NT2/D1 (cell line): Measurements from ENCODE around the gene RPAIN.
A peak's percentile ranks its signal among the peaks of the same experiment; 100 is the strongest.

Experiments
- DNase-seq: peaks from one replicate; pipeline ENCODE4 v3.0.0-alpha.2; 2011; ENCODE audit warnings: low read depth, low spot score
- H3K27me3 ChIP-seq: 2 replicates; pipeline ENCODE4 v1.6.0; 2011; ENCODE audit warnings: mild to moderate bottlenecking; ENCODE audit not compliant: insufficient read length, insufficient read depth
- H3K36me3 ChIP-seq: 2 replicates; pipeline ENCODE4 v1.6.1; 2011; ENCODE audit warnings: mild to moderate bottlenecking, low read length, mixed read lengths; ENCODE audit not compliant: insufficient read depth, insufficient read length
- H3K4me1 ChIP-seq: 2 replicates; pipeline ENCODE4 v1.5.1; 2011; ENCODE audit not compliant: insufficient read depth, insufficient read length
- H3K4me3 ChIP-seq: 2 replicates; pipeline ENCODE4 v1.5.1; 2011; ENCODE audit warnings: low read depth; ENCODE audit not compliant: insufficient read length
- H3K9ac ChIP-seq: 2 replicates; pipeline ENCODE4 v1.6.0; 2011; ENCODE audit warnings: low read depth; ENCODE audit not compliant: insufficient read length
- H3K9me3 ChIP-seq: 2 replicates; pipeline ENCODE4 v1.5.1; 2011; ENCODE audit warnings: mild to moderate bottlenecking, low read length; ENCODE audit not compliant: insufficient read depth
- SUZ12 ChIP-seq: IDR thresholded peaks from 2 replicates; pipeline ENCODE4 v1.6.1; 2011; ENCODE audit not compliant: insufficient read length, insufficient read depth; ENCODE audit errors: extremely low read depth
- YY1 ChIP-seq: IDR thresholded peaks from 2 replicates; pipeline ENCODE4 v1.6.1; 2011; ENCODE audit not compliant: insufficient read length, insufficient read depth
- ZNF274 ChIP-seq: IDR thresholded peaks from 2 replicates; pipeline ENCODE4 v1.6.1; 2011; ENCODE audit warnings: mild to moderate bottlenecking, low read depth, low read length

The RPAIN gene

GRCh38 chr17:5439446-5439764, 19.4 kb downstream of the RPAIN start:
- H3K9ac ChIP-seq: no peak overlapping the region
- TF ChIP-seq SUZ12 (no peak), YY1 (no peak), ZNF274 (no peak)

GRCh38 chr17:5443728-5444127, 23.7 kb downstream of the RPAIN start:
- Histone ChIP-seq H3K9me3 (no peaks in the 10 kb centered on the region), H3K4me3 (no peak overlapping the region), H3K9ac (no peak overlapping the region), H3K36me3 (peaks cover 65% of the 10 kb centered on the region), H3K4me1 (no peaks in the 10 kb centered on the region), H3K27me3 (no peaks in the 10 kb centered on the region)
- no peak for DNase-seq
- TF ChIP-seq ZNF274 (no peak), SUZ12 (no peak), YY1 (no peak)

More at GRCh38 chr17:5439446-5439764, 19.4 kb downstream of the RPAIN start:
- no peaks in the 10 kb centered on the region for H3K9me3 ChIP-seq
- H3K36me3 ChIP-seq: peaks cover 62% of the 10 kb centered on the region
- H3K4me3 ChIP-seq: no peak overlapping the region
- no peaks in the 10 kb centered on the region for H3K4me1 ChIP-seq
- DNase-seq: no peak
- no peaks in the 10 kb centered on the region for H3K27me3 ChIP-seq

DNA sequence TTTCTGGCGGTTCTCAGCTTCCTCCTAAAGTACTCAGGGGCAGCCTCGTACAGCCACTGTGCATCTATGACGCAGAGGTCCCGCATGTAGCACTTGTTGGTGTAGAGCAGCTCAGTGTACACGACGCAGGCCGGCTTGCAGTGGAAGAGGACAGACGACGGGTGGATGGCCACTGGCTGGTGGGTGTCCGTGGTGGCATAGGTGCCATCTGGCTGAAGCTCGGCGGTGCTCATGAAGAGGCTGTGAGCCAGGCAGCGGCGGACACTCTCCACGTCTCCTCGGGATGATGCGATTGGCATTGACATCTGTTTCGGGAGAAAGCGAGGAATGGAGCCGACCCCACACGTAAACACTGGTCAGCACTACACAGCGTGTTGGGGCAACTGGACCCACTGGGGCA, 24.2 kb downstream of the RPAIN start:
- TF ChIP-seq SUZ12 (no peak), YY1 (no peak), ZNF274 (no peak)
- H3K27me3 ChIP-seq: no peaks in the 10 kb centered on the region
- no peak for DNase-seq

GRCh38 chr17:5446786-5447185, 26.8 kb downstream of the RPAIN start:
- peaks cover 79% of the 10 kb centered on the region for H3K36me3 ChIP-seq
- DNase-seq: no peak
- no peaks in the 10 kb centered on the region for H3K9me3 ChIP-seq
- H3K27me3 ChIP-seq: no peaks in the 10 kb centered on the region
- no peak overlapping the region for H3K9ac ChIP-seq
- no peaks in the 10 kb centered on the region for H3K4me1 ChIP-seq
- no peak for TF ChIP-seq ZNF274
- no peak for TF ChIP-seq SUZ12
- no peak for TF ChIP-seq YY1
- H3K4me3 ChIP-seq: no peak overlapping the region

More for the DNA sequence above, 24.2 kb downstream of the RPAIN start:
- H3K9ac ChIP-seq: no peak overlapping the region
- H3K36me3 ChIP-seq: peaks cover 70% of the 10 kb centered on the region
- H3K9me3 ChIP-seq: no peaks in the 10 kb centered on the region
- H3K4me3 ChIP-seq: no peak overlapping the region
- H3K4me1 ChIP-seq: no peaks in the 10 kb centered on the region

- no peaks in the 10 kb centered on the region for H3K4me1 ChIP-seq
- no peak overlapping the region for H3K4me3 ChIP-seq
- no peak for TF ChIP-seq SUZ12
- no peak for TF ChIP-seq YY1
- no peak for TF ChIP-seq ZNF274
- H3K9me3 ChIP-seq: no peaks in the 10 kb centered on the region
- no peaks in the 10 kb centered on the region for H3K27me3 ChIP-seq
- DNase-seq: no peak
- no peak overlapping the region for H3K9ac ChIP-seq
- peaks cover 32% of the 10 kb centered on the region for H3K36me3 ChIP-seq
Measured at GRCh38 chr17:5464717-5465507, 44.9 kb downstream of the RPAIN start.

DNA sequence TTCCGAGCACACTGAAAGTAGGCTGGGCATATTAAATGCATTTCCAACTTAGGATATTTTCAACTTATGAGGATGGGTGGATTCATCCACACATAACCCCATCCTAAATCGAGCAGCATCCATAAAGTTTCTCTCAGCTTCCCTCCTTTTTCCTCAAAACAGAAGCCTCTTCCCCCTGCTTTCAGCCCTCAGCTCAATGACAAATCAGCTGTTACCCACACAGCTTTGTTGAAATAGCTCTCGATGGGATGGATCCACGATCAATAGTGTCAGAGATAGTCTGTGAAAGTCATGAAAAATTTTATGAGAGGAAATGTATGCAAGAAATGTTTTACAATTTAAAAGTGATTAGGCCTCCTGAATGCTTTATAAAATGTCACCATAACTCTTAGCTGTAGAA, 46.3 kb downstream of the RPAIN start:
- H3K9ac ChIP-seq: no peak overlapping the region
- H3K9me3 ChIP-seq: no peaks in the 10 kb centered on the region
- no peaks in the 10 kb centered on the region for H3K27me3 ChIP-seq
- no peak for TF ChIP-seq YY1
- TF ChIP-seq ZNF274: no peak
- no peak for TF ChIP-seq SUZ12
- H3K4me1 ChIP-seq: no peaks in the 10 kb centered on the region
- peaks cover 23% of the 10 kb centered on the region for H3K36me3 ChIP-seq
- no peak for DNase-seq
- H3K4me3 ChIP-seq: no peak overlapping the region

DNA sequence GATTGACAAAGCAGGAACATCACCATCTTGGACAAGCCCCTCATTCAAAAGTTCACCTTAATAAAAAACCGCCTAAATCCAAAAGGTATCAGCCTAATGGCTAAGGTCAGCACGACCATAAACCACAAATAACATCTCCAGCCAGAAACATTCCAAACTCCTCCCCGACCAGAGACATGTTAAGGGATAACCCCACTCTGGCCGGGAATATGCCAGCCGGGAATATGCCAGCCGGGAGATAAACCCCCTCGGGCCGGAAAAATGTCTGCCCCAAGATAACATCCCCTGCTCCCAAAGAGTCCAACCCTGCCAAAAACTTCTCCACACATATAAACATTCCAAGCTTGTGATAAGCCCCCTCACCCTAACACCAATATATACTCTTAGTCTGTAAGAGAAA, 47.4 kb downstream of the RPAIN start:
- Histone ChIP-seq H3K4me1 (no peaks in the 10 kb centered on the region), H3K27me3 (no peaks in the 10 kb centered on the region), H3K9me3 (no peaks in the 10 kb centered on the region), H3K9ac (peak overlapping the region; percentile 98), H3K4me3 (peak overlapping the region; percentile 90), H3K36me3 (peaks cover 23% of the 10 kb centered on the region)
- TF ChIP-seq SUZ12: no peak
- TF ChIP-seq YY1: no peak
- no peak for TF ChIP-seq ZNF274
- DNase-seq: no peak
